A549 (cell line): ENCODE data around the gene TEF. TPM values are rescaled to one million over a fixed set of nuclear protein-coding genes. Genes with fewer than 3 reads are reported as not detected.

Experiments
- ATAC-seq, 2 experiments: fragments of 200-7000 bp in 1 of 2; fragments of >200 bp in 1 of 2; cut with Nextera tagmentation in 1 of 2; cut with Tn5 transposase in 1 of 2; 3 replicates each; pipeline versions ENCODE4 v1.8.0 to v1.9.1; 2018 to 2020; ENCODE audit warnings: mild to moderate bottlenecking in 1 of 2, moderate library complexity in 1 of 2
- CTCF ChIA-PET: fragments of 300-600 bp; sonication (Branson Sonifier 250); formaldehyde crosslinking; extraction: SDS; loops from one replicate; lab custom pipeline; 2021; ENCODE audit warnings: antibody characterized with exemption, inconsistent platforms; lab: Yijun Ruan, JAX
- POLR2A ChIA-PET: fragments of 350-600 bp; formaldehyde crosslinking; extraction: SDS; loops from one replicate; lab custom pipeline; 2021; ENCODE audit warnings: antibody characterized with exemption, inconsistent platforms; lab: Yijun Ruan, JAX
- DNase-seq, 2 experiments: peaks; one replicate each; pipeline versions ENCODE4 v3.0.0 to v3.0.0-alpha.2; 2011 to 2016; ENCODE audit warnings: low read depth in 1 of 2, low spot score in 1 of 2
- FAIRE-seq: peaks from 2 replicates; lab custom pipeline; 2011; peaks lifted over from hg19 to GRCh38; lab: Jason Lieb, UNC
- H3K27ac ChIP-seq, 2 experiments: fragments of >200 bp; sonication (Bioruptor Twin); formaldehyde crosslinking; 3 replicates each; pipeline ENCODE4 v1.5.1; 2016 to 2017
- H3K4me1 ChIP-seq: fragments of >200 bp; sonication (Bioruptor Twin); formaldehyde crosslinking; 3 replicates; pipeline ENCODE4 v1.6.1; 2016
- H3K4me2 ChIP-seq: fragments of >200 bp; sonication (Bioruptor Twin); formaldehyde crosslinking; 3 replicates; pipeline ENCODE4 v1.6.1; 2016
- H3K4me3 ChIP-seq: fragments of >200 bp; sonication (Bioruptor Twin); formaldehyde crosslinking; 3 replicates; pipeline ENCODE4 v1.5.1; 2016
- H3K9me3 ChIP-seq: fragments of >200 bp; sonication (Bioruptor Twin); formaldehyde crosslinking; 3 replicates; pipeline ENCODE4 v1.6.1; 2016
- BHLHE40 ChIP-seq: IDR thresholded peaks from 2 replicates; pipeline ENCODE4 v1.6.1; 2012; ENCODE audit warnings: low read depth, low read length, inconsistent platforms
- CBX8 ChIP-seq: fragments of 200-600 bp; sonication (generic); IDR thresholded peaks from 2 replicates; pipeline ENCODE4 v1.6.1; 2016
- CEBPB ChIP-seq, 2 experiments: fragments of >200 bp in 1 of 2; sonication (Bioruptor Twin) in 1 of 2; formaldehyde crosslinking in 1 of 2; IDR thresholded peaks; 2 replicates each; pipeline ENCODE4 v1.6.1; 2012 to 2016
- EP300 ChIP-seq, 2 experiments: fragments of >200 bp; sonication (Bioruptor Twin); formaldehyde crosslinking; IDR thresholded peaks; 2 replicates in 1 of 2; 3 replicates in 1 of 2; pipeline ENCODE4 v1.6.1; 2016 to 2017
- ESRRA ChIP-seq: fragments of 150-350 bp; IDR thresholded peaks from 2 replicates; pipeline ENCODE4 v1.6.1; 2014; ENCODE audit warnings: mild to moderate bottlenecking, low read length, borderline replicate concordance
- FOSB ChIP-seq: fragments of 250-450 bp; sonication (Bioruptor Pico); IDR thresholded peaks from 2 replicates; pipeline ENCODE4 v1.5.0; 2020; ENCODE audit warnings: mild to moderate bottlenecking, moderate library complexity
- FOSL2 ChIP-seq, 2 experiments: fragments of 450-650 bp in 1 of 2; fragments of >200 bp in 1 of 2; sonication (Bioruptor Twin) in 1 of 2; formaldehyde crosslinking; IDR thresholded peaks; 2 replicates each; pipeline versions ENCODE4 v1.5.0 to v1.6.1; 2016 to 2020; ENCODE audit warnings: mild to moderate bottlenecking in 1 of 2, moderate library complexity in 1 of 2
- GATA3 ChIP-seq: IDR thresholded peaks from 2 replicates; pipeline ENCODE4 v1.6.1; 2012; ENCODE audit warnings: borderline replicate concordance
- HDAC2 ChIP-seq: fragments of 200-600 bp; sonication (generic); IDR thresholded peaks from 2 replicates; pipeline ENCODE4 v1.6.1; 2016
- HEYL ChIP-seq: fragments of 250-450 bp; sonication (Bioruptor Pico); IDR thresholded peaks from 2 replicates; pipeline ENCODE4 v1.8.0; 2021; ENCODE audit warnings: mild to moderate bottlenecking, moderate library complexity
- HOXA7 ChIP-seq: fragments of 250-450 bp; sonication (Bioruptor Pico); IDR thresholded peaks from 2 replicates; pipeline ENCODE4 v1.5.0; 2020; ENCODE audit warnings: mild to moderate bottlenecking, moderate library complexity
- HOXB13 ChIP-seq: fragments of 250-450 bp; sonication (Bioruptor Pico); IDR thresholded peaks from 2 replicates; pipeline ENCODE4 v1.5.0; 2020; ENCODE audit warnings: low read depth, mild to moderate bottlenecking, moderate library complexity
- JUNB ChIP-seq: fragments of >200 bp; sonication (Bioruptor Twin); formaldehyde crosslinking; IDR thresholded peaks from 2 replicates; pipeline ENCODE4 v1.6.1; 2016
- MAZ ChIP-seq: fragments of 150-350 bp; IDR thresholded peaks from 2 replicates; pipeline ENCODE4 v1.6.1; 2014; ENCODE audit warnings: antibody characterized with exemption, low read depth, low read length, borderline replicate concordance
- NPAS2 ChIP-seq: fragments of 250-450 bp; sonication (Bioruptor Pico); IDR thresholded peaks from 2 replicates; pipeline ENCODE4 v1.8.0; 2022; ENCODE audit warnings: mild to moderate bottlenecking, moderate library complexity, borderline replicate concordance
- PHF8 ChIP-seq: fragments of 200-600 bp; sonication (generic); IDR thresholded peaks from 2 replicates; pipeline ENCODE4 v1.6.1; 2016; ENCODE audit warnings: low read depth, mild to moderate bottlenecking, antibody characterized with exemption, moderate library complexity, borderline replicate concordance
- RAD21 ChIP-seq, 2 experiments: fragments of >200 bp in 1 of 2; sonication (Bioruptor Twin) in 1 of 2; formaldehyde crosslinking in 1 of 2; IDR thresholded peaks in 1 of 2; conservative IDR thresholded peaks in 1 of 2; 2 replicates in 1 of 2; 3 replicates in 1 of 2; pipeline ENCODE4 v1.6.1; 2012 to 2018; ENCODE audit warnings: inconsistent platforms in 1 of 2
- RCOR1 ChIP-seq: fragments of 150-350 bp; IDR thresholded peaks from 2 replicates; pipeline ENCODE4 v1.6.1; 2014; ENCODE audit warnings: antibody characterized with exemption, low read length, low read depth
- SMC3 ChIP-seq: fragments of >200 bp; sonication (Bioruptor Twin); formaldehyde crosslinking; IDR thresholded peaks from 3 replicates; pipeline ENCODE4 v1.6.1; 2018; ENCODE audit warnings: inconsistent platforms
- TP53 ChIP-seq: fragments of 250-450 bp; sonication (Bioruptor Pico); IDR thresholded peaks from 2 replicates; pipeline ENCODE4 v1.5.0; 2021; ENCODE audit warnings: mild to moderate bottlenecking, moderate library complexity
- ZFP36 ChIP-seq: fragments of 450-650 bp; IDR thresholded peaks from 2 replicates; pipeline ENCODE4 v1.6.1; 2014; ENCODE audit warnings: borderline replicate concordance; ENCODE audit not compliant: partially characterized antibody
- ZNF302 ChIP-seq: fragments of 250-450 bp; sonication (Bioruptor Pico); IDR thresholded peaks from 2 replicates; pipeline ENCODE4 v1.9.0; 2021; ENCODE audit warnings: inconsistent platforms, mild to moderate bottlenecking, moderate library complexity
- WGBS: methylation state at CpG from one replicate; pipeline ENCODE4 v1.1.6; 2017; ENCODE audit errors: missing lambda C conversion rate; 5-methylcytosine and 5-hydroxymethylcytosine counted together
- polyA minus RNA-seq: library from RNA; depleted of rRNA, polyadenylated mRNA; stranded (reverse); fragments of >200 nt; gene quantifications from 2 replicates; pipeline ENCODE4 v1.2.3, GENCODE V29; 2011; rRNA and poly(A)+ RNA removed
- polyA plus RNA-seq, 4 experiments: library from polyadenylated mRNA; depleted of rRNA in 3 of 4; stranded (reverse); fragments of >200 nt; fragmentation: RNase III in 1 of 4; extraction: RNeasy Plus Mini Kit Qiagen cat#74134 plus additional on column Dnase treatment in 1 of 4; gene quantifications; 2 replicates in 3 of 4; 3 replicates in 1 of 4; pipeline ENCODE4 v1.2.3, GENCODE V29; 2011 to 2017
- TF ChIP-seq, protein P1 (sequence below): fragments of 450-650 bp; IDR thresholded peaks from 2 replicates; pipeline ENCODE4 v1.6.1; 2014; ENCODE audit warnings: antibody characterized with exemption
- TF ChIP-seq, protein P2 (sequence below): IDR thresholded peaks from 2 replicates; pipeline ENCODE4 v1.6.1; 2012; ENCODE audit warnings: low read depth, borderline replicate concordance
- TF ChIP-seq, protein P3 (sequence below): IDR thresholded peaks from 2 replicates; pipeline ENCODE4 v1.6.1; 2012

Gene TEF, protein sequence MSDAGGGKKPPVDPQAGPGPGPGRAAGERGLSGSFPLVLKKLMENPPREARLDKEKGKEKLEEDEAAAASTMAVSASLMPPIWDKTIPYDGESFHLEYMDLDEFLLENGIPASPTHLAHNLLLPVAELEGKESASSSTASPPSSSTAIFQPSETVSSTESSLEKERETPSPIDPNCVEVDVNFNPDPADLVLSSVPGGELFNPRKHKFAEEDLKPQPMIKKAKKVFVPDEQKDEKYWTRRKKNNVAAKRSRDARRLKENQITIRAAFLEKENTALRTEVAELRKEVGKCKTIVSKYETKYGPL
- polyA plus RNA-seq (2011; rRNA removed) (2.8 and 4.3 TPM in 2 replicates), polyA plus RNA-seq (2017; fragmentation: RNase III; extraction: RNeasy Plus Mini Kit Qiagen cat#74134 plus additional on column Dnase treatment) (1.1 to 1.7 TPM (median 1.4 TPM) in 3 replicates), polyA minus RNA-seq (7.7 and 14.6 TPM in 2 replicates)
- polyA plus RNA-seq (2012; cell fraction: cytosol; rRNA removed) = 0.83 and 1.6 TPM in 2 replicates
- 1.2 and 1.3 TPM in 2 replicates for polyA plus RNA-seq (2012; cell fraction: nucleus; rRNA removed)

DNA sequence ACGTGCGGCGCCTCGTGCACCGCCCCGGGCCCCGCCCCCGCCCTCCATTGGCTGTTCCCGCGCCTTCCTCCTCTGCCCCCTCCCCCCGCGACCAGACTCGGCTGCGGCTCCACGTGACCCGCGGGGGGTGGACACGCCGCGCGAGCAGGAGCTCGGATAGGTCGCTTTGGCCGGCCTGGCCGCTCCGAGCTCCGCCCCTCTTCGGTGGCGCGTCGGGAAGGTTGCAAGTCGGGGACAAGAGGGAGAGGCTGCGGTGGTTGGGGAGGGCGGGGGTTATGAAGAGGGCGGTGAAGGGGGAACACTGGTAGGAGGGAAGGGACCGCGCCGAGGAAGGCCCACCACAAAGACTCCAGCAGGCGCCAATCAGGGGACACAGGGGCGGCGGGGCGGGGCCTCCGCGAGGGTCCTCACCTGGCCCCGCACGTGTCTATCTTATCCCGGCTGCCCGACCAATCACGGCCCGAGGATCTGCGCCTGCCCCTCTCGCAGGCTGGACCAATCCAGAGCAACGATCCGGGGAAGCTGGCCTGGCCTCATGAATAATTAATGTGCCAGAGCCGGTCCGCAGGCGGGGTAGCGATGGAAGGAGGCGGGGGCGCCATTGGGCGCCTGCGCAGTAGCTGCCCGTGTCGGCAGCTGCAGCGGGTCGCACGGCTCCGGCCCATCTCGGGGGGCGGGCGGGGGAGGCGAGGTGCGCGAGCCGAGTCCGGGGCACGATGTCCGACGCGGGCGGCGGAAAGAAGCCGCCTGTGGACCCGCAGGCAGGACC, at the start of gene TEF:
Gene TEF (plus strand): TSS at position 614 of the 769 bp plus-strand sequence. CDS start 103 bp downstream, at position 717.
- CTCF ChIA-PET = interaction anchor here (0.6 to 2.8 kb wide), 4 partner anchors 19 to 145 kb away, joined by 3 to 12 read pairs (median 4); no protein-coding TSS in a partner anchor
- H3K4me1 ChIP-seq = peaks cover 13% of the 10 kb centered on the region; the same call in 2 of the 3 replicates
- no peak for TF ChIP-seq SMC3
- TF ChIP-seq NPAS2 (CRISPR knock-in tag) = peak; percentile 83; the same call in 1 of the 2 replicates
- TF ChIP-seq GATA3 = peak; percentile 35; the same call in 1 of the 2 replicates
- TF ChIP-seq, protein P1, sequence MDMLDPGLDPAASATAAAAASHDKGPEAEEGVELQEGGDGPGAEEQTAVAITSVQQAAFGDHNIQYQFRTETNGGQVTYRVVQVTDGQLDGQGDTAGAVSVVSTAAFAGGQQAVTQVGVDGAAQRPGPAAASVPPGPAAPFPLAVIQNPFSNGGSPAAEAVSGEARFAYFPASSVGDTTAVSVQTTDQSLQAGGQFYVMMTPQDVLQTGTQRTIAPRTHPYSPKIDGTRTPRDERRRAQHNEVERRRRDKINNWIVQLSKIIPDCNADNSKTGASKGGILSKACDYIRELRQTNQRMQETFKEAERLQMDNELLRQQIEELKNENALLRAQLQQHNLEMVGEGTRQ = peak; percentile 87
- no peak for TF ChIP-seq JUNB
- TF ChIP-seq, protein P2, sequence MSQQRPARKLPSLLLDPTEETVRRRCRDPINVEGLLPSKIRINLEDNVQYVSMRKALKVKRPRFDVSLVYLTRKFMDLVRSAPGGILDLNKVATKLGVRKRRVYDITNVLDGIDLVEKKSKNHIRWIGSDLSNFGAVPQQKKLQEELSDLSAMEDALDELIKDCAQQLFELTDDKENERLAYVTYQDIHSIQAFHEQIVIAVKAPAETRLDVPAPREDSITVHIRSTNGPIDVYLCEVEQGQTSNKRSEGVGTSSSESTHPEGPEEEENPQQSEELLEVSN = no peak; the same call in 1 of the 2 replicates
- TF ChIP-seq, protein P3, sequence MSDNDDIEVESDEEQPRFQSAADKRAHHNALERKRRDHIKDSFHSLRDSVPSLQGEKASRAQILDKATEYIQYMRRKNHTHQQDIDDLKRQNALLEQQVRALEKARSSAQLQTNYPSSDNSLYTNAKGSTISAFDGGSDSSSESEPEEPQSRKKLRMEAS = peak; percentile 89
- H3K4me3 ChIP-seq = peak within 1 kb of the TSS; percentile 99
- FAIRE-seq (no peak), DNase-seq (peak; percentile 97), ATAC-seq (peak; percentile 91 to 97)
- POLR2A ChIA-PET = interaction anchor here (0.5 to 2.6 kb wide), 13 partner anchors 14 to 1257 kb away, joined by 3 to 27 read pairs (median 5); partner anchors contain the start of genes RANGAP1, RBX1, TOB2 and ZC3H7B
- H3K9me3 ChIP-seq = no peaks in the 10 kb centered on the region
- peak within 1 kb of the TSS; percentile 95 for H3K4me2 ChIP-seq
- 0% methylated on average over 16 of the region's 84 CpGs for WGBS
- peak within 1 kb of the TSS; percentile 96 to 98 for H3K27ac ChIP-seq

DNA sequence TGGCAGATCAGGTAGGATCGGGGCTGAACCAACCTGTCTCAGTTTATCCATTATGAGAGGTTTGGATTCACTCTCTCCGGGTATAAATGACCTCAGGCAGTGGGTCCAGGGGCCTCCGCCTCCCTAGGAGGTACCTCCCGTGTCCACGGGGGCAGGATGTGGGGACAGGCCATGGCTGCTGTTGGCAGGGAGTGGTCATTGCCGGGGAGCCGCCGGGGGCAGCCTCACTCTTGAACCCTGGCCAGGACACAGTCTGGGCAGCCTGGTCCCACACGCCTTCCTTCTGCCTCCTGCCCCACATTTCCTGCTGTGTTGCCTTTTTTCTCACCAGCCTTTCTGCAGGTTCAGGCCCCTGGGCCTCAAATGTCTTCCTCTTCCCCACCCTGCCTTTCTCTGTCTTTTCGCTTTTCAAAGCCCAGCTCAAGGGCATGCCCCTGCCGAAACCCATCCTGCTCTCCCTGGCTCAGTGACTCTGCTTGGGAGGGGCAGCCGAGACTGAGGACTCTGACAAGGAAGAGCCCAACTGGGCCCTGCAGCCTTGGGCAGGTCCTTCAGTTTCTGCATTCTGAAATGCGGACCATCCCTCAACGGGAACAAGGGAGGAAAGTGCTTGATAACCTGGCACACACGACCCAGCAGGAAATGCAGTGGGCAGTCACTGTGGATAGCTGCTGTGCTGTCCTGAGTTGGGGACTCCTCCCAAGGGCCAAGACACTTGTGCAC, 49.4 kb upstream of the TEF start:
- ATAC-seq = no peak
- Histone ChIP-seq H3K4me1 (no peaks in the 10 kb centered on the region), H3K9me3 (no peaks in the 10 kb centered on the region), H3K4me3 (no peak overlapping the region), H3K27ac (no peak overlapping the region), H3K4me2 (no peak overlapping the region)
- 89% methylated on average over 14 of the region's 15 CpGs for WGBS
- POLR2A ChIA-PET = no interaction called here
- DNase-seq = no peak
- CTCF ChIA-PET = no interaction called here
- no peak for FAIRE-seq
- TF ChIP-seq RCOR1 = no peak
- TF ChIP-seq FOSL2 (IDR thresholded peaks at IDR 0.05) = no peak
- no peak for TF ChIP-seq FOSL2 (CRISPR knock-in tag; IDR thresholded peaks at IDR 0.05)
- no peak for TF ChIP-seq ZNF302 (CRISPR knock-in tag)
- no peak for TF ChIP-seq CEBPB (IDR thresholded peaks at IDR 0.05)
- TF ChIP-seq HEYL = no peak

DNA sequence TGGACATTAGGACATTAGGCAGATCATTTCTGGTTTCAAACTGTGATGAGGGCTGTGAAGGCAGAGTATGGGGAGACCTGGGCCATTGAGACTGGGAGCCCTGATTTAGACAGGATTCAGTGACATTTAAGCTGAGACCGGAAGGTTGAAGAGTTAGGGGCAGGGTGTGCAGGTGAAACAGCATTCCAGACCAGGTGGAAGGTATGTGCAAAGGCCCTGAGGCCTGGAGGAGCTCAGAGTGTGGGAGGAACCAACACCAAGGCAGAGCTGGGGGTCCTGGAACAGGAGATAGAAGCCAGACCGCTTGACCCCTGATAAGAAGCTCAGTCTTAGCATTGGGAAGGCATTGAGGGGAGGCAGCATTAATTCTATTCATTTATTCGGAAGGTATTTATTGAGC, 47.9 kb upstream of the TEF start:
- CTCF ChIA-PET = no interaction called here

More for the DNA sequence above, 47.9 kb upstream of the TEF start:
- Histone ChIP-seq H3K27ac (no peak overlapping the region), H3K9me3 (no peaks in the 10 kb centered on the region), H3K4me1 (no peaks in the 10 kb centered on the region), H3K4me2 (no peak overlapping the region), H3K4me3 (no peak overlapping the region)
- FAIRE-seq = no peak
- TF ChIP-seq, protein P3 = no peak
- no peak for TF ChIP-seq TP53 (CRISPR knock-in tag)
- no peak for TF ChIP-seq EP300 (IDR thresholded peaks at IDR 0.05)
- TF ChIP-seq ESRRA = no peak
- no peak for TF ChIP-seq RAD21 (conservative IDR thresholded peaks at IDR 0.05 in 1 of 2, IDR thresholded peaks at IDR 0.05 in 1 of 2)
- TF ChIP-seq ZFP36 = no peak
- no peak for TF ChIP-seq HDAC2
- TF ChIP-seq, protein P2 = no peak
- no peak for TF ChIP-seq CBX8
- TF ChIP-seq HOXB13 (CRISPR knock-in tag) = no peak
- TF ChIP-seq FOSB = no peak
- TF ChIP-seq ZNF302 (CRISPR knock-in tag) = no peak
- no peak for TF ChIP-seq BHLHE40
- TF ChIP-seq JUNB = no peak
- TF ChIP-seq MAZ = no peak
- no peak for TF ChIP-seq FOSL2 (IDR thresholded peaks at IDR 0.05)
- TF ChIP-seq FOSL2 (CRISPR knock-in tag; IDR thresholded peaks at IDR 0.05) = no peak
- TF ChIP-seq PHF8 = no peak
- TF ChIP-seq NPAS2 (CRISPR knock-in tag) = no peak
- no peak for TF ChIP-seq CEBPB (IDR thresholded peaks at IDR 0.05)
- TF ChIP-seq HOXA7 = no peak
- no peak for ATAC-seq
- POLR2A ChIA-PET = no interaction called here
- DNase-seq = no peak
- 97% methylated on average over 3 of the region's 3 CpGs for WGBS
